GM19193 (cell line): ENCODE measurements around the gene UBD.

Experiments
- POLR2A ChIP-seq: IDR thresholded peaks from 4 replicates; pipeline ENCODE4 v1.6.1; 2011; ENCODE audit not compliant: insufficient read depth, insufficient read length; ENCODE audit errors: extremely low read depth

UBD gene

DNA sequence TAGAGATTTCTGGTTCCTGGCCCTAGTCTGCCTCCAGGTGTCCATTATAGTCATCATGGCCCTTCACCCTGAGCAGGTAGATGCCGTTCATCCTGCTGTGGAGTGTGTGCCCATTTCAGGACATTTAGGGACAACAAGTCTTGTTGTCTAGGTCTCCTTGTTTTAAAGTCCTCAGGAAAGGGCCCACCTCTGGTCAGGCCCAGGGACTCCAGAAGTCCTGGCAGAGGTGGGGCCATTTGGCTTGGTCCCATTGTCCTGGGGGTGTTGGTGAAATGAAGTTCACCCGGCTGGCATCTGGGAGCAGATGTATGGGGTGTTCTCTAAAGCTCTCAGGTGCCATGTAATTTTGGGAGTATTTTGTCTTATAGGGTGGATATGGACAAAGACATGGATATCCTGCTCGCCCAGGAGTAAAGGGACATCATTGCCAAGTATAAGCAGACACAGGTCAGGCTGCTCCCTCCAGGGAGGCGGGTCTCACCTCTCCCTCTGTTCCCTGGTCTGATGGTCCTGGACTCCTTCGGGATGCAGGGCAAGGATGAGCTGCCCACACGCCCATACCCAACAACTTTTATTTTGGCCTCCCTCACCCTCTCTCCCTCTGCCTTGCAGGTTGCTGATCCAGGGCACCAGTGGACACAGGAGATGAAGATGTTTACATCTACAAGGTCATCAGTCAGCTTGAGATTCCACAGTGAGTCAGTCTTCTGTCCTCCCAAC lies 40.1 kb downstream of the UBD start:
- no peak for TF ChIP-seq POLR2A

GRCh38 chr6:29517728-29518440 lies 41.6 kb downstream of the UBD start:
- TF ChIP-seq POLR2A: no peak

GRCh38 chr6:29517245-29517644 lies 42.3 kb downstream of the UBD start:
- TF ChIP-seq POLR2A: no peak

DNA sequence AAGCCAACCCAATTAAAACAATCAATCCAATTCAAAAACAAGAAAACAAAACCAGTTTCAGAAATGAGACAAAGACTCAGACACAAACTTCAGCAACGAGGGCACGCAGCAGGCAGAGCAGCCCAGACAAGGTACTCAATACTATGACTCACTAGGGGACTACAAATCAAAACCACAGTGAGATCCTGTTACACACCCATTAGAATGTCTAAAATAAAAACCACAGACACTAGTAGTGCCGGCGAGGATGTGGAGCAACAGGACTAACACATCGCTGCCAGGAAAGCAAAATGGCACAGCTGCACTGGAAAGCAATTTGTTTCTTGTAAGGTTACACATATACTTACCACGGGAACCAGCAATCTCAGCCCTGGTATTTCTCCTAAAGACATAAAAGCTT lies 43.4 kb downstream of the UBD start:
- no peak for TF ChIP-seq POLR2A

- no peak for TF ChIP-seq POLR2A
Observed at GRCh38 chr6:29510746-29511300, 48.7 kb downstream of the UBD start.

DNA sequence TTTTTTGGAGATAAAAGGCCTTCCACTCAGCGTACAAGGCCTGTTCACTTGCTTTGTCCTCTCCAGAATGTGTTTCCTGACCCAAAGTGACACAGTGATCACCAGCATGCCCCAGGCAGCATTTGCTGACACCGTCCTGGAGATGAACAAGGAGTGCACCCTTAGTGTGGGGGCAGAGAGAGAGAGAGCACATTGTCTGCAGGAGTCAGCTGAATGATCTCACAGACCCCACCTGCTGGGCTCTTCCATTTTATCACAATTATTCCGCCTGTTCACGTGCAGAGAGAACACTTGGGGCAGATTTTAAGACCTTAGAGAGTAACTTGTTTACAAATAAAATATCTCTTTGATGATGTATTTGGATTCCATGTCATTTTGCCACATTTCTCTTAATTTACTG lies 49.3 kb downstream of the UBD start:
- TF ChIP-seq POLR2A: no peak

DNA sequence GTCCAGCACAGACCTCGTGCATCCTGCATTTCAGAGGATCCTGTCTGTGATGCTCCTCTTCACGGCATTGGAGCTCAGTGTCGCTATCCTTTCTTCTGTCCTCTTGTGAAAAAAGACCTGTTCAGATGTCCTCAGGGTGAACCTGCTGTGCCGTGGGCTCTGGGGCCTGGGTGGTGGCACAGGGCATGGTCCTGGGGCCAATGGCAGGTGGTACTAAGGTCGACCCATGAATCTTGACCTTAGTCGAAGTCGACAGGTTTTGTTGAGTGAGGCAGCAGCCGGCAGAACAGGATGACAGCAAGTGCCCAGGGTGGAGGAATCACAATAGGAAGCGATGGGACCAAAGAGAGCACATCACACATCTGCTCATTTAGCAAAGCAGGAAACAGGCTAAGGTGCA lies 49.8 kb downstream of the UBD start:
- TF ChIP-seq POLR2A: no peak

DNA sequence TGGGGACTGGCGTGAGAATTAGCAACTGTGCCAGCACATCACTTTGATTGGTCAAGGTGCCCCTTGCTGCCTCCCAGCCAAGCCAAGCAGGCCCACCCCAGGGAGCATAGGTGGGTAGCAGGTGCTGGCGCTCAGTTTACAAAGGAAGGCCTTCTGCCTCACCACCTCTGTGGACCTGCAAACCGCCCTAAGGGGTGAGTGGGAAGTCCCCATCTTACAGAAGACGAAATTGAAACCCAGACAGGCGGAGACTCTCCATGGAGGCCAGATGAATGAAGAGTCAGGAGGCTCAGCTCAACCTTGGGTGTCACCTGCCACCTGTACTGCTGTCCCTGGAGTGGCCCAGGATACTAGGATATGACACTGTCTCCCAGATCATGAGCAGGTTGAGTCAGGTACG lies 50.3 kb downstream of the UBD start:
- no peak for TF ChIP-seq POLR2A

- no peak for TF ChIP-seq POLR2A
Observed at GRCh38 chr6:29507319-29507718, 52.2 kb downstream of the UBD start.

DNA sequence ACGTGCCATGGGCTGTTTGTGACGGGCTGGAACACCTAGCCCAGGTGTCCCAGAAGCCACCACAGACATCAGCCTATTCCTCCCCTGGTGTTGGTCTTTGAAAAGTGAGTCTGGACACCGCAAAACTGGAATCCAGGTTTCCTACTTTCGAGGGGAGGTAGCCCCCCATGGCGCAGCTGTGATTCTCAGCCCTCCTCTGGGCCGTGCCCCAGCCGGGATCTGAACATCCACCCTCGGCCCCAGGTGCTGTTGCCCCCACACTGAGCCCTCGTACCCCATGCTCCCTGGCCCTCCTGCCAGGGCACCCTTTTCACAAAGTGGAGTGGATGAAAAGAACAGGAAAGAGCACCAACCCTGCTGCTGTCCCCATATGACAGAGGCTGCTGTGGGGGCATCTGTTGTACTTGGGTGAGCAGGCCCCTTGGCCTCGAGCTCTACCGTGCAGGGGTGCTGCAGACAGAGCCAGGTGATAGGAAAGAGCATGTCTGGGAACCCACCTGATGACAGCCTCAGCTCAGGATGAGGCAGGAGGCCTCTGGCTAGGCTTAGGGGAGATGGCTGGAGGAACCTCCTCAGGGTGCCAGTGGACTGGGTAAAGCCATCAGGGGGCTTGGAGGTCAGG lies 53.0 kb downstream of the UBD start:
- no peak for TF ChIP-seq POLR2A

GRCh38 chr6:29505808-29506207 lies 53.7 kb downstream of the UBD start:
- no peak for TF ChIP-seq POLR2A
